MM.1S (cell line): Measurements from ENCODE around the gene DDB1.

Experiments used
- DNase-seq: peaks from one replicate; pipeline ENCODE4 v3.0.0-alpha.2; 2015
- H2AFZ ChIP-seq: fragments of 300-600 bp; sonication (generic); 2 replicates; pipeline ENCODE4 v1.6.0; 2016; ENCODE audit warnings: antibody characterized with exemption, low read length
- H3F3A ChIP-seq: fragments of 300-600 bp; sonication (generic); 2 replicates; pipeline ENCODE4 v1.6.1; 2016; ENCODE audit warnings: mild to moderate bottlenecking, antibody characterized with exemption, low read length, moderate library complexity, mixed read lengths; ENCODE audit not compliant: insufficient read depth
- H3K27ac ChIP-seq: fragments of 300-600 bp; sonication (generic); 2 replicates; pipeline ENCODE4 v1.5.1; 2016; ENCODE audit warnings: mild to moderate bottlenecking, low read length
- H3K27me3 ChIP-seq: fragments of 300-600 bp; sonication (generic); replicated peaks from 2 replicates; pipeline ENCODE4 v1.6.0; 2016; ENCODE audit warnings: low read length; ENCODE audit not compliant: insufficient read depth
- H3K36me3 ChIP-seq: fragments of 300-600 bp; sonication (generic); replicated peaks from 2 replicates; pipeline ENCODE4 v1.6.1; 2016; ENCODE audit warnings: mild to moderate bottlenecking, low read length, mixed read lengths; ENCODE audit not compliant: insufficient read depth
- H3K4me1 ChIP-seq: fragments of 300-600 bp; sonication (generic); 2 replicates; pipeline ENCODE4 v1.6.1; 2016; ENCODE audit warnings: low read length, mixed read lengths
- H3K4me2 ChIP-seq: fragments of 300-600 bp; sonication (generic); 2 replicates; pipeline ENCODE4 v1.6.0; 2016; ENCODE audit warnings: low read depth, low read length
- H3K4me3 ChIP-seq: fragments of 300-600 bp; sonication (generic); 2 replicates; pipeline ENCODE4 v1.5.1; 2016; ENCODE audit warnings: low read length, mixed read lengths
- H3K79me2 ChIP-seq: fragments of 300-600 bp; sonication (generic); 2 replicates; pipeline ENCODE4 v1.6.1; 2016; ENCODE audit warnings: mixed run types, low read length, mixed read lengths
- H3K9ac ChIP-seq: fragments of 300-600 bp; sonication (generic); 2 replicates; pipeline ENCODE4 v1.6.1; 2016; ENCODE audit warnings: low read length, mixed read lengths
- H3K9me2 ChIP-seq: fragments of 300-600 bp; sonication (generic); replicated peaks from 2 replicates; pipeline ENCODE4 v1.6.1; 2016; ENCODE audit warnings: mild to moderate bottlenecking, low read length, mixed read lengths; ENCODE audit not compliant: insufficient read depth
- H3K9me3 ChIP-seq: fragments of 300-600 bp; sonication (generic); replicated peaks from 2 replicates; pipeline ENCODE4 v1.6.1; 2016; ENCODE audit warnings: mild to moderate bottlenecking, low read length, mixed read lengths; ENCODE audit not compliant: insufficient read depth
- H4K20me1 ChIP-seq: fragments of 300-600 bp; sonication (generic); 2 replicates; pipeline ENCODE4 v1.6.1; 2016; ENCODE audit warnings: mild to moderate bottlenecking, low read length, moderate library complexity, mixed read lengths; ENCODE audit not compliant: insufficient read depth
- EZH2 ChIP-seq: fragments of 300-600 bp; sonication (generic); optimal IDR thresholded peaks from 2 replicates; pipeline ENCODE3; 2017; ENCODE audit warnings: low read depth, mild to moderate bottlenecking, antibody characterized with exemption, low read length, mixed read lengths
- EZH2phosphoT487 ChIP-seq: fragments of 300-600 bp; sonication (generic); IDR thresholded peaks from 2 replicates; pipeline ENCODE4 v1.6.1; 2018; ENCODE audit warnings: antibody characterized with exemption, low read length
- TF ChIP-seq, protein P1 (sequence below): fragments of 300-600 bp; sonication (generic); IDR thresholded peaks from 2 replicates; pipeline ENCODE4 v1.5.1; 2016; ENCODE audit warnings: antibody characterized with exemption, low read length, mixed read lengths

DDB1 gene

GRCh38 chr11:61264795-61265194, 68.1 kb downstream of the DDB1 start:
- Histone ChIP-seq H3K27ac (no peak overlapping the region), H3K27me3 (no peaks in the 10 kb centered on the region), H3K9me3 (no peaks in the 10 kb centered on the region), H3K9me2 (no peaks in the 10 kb centered on the region), H3K79me2 (no peaks in the 10 kb centered on the region), H3K4me2 (no peak overlapping the region), H4K20me1 (no peaks in the 10 kb centered on the region), H3F3A (no peaks in the 10 kb centered on the region), H3K36me3 (no peaks in the 10 kb centered on the region), H3K4me1 (no peaks in the 10 kb centered on the region), H3K9ac (no peak overlapping the region), H3K4me3 (no peak overlapping the region), H2AFZ (no peak overlapping the region)
- TF ChIP-seq EZH2phosphoT487 (no peak), EZH2 (no peak)
- TF ChIP-seq, protein P1, sequence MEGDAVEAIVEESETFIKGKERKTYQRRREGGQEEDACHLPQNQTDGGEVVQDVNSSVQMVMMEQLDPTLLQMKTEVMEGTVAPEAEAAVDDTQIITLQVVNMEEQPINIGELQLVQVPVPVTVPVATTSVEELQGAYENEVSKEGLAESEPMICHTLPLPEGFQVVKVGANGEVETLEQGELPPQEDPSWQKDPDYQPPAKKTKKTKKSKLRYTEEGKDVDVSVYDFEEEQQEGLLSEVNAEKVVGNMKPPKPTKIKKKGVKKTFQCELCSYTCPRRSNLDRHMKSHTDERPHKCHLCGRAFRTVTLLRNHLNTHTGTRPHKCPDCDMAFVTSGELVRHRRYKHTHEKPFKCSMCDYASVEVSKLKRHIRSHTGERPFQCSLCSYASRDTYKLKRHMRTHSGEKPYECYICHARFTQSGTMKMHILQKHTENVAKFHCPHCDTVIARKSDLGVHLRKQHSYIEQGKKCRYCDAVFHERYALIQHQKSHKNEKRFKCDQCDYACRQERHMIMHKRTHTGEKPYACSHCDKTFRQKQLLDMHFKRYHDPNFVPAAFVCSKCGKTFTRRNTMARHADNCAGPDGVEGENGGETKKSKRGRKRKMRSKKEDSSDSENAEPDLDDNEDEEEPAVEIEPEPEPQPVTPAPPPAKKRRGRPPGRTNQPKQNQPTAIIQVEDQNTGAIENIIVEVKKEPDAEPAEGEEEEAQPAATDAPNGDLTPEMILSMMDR: no peak
- no peak for DNase-seq

DNA sequence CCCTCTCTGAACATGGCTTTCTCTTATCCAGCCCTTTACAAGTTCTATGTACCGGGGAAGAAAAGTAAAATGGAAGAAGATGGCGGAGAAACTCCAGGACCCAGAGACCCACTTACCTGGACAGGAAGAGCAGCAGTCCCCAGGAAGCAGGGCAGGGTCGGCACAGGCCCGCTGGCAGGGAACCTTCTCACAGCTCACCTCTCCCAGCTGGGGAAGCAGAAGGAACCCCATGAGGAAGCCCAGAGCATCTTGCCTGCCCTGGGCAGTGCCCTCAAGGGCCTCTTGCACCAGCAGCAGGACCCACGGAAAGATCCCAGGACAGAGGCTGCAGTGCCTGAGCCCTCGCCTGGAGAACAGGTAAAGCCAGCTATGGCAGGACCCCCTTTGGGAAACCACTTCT, 68.5 kb downstream of the DDB1 start:
- Histone ChIP-seq H3K27me3 (no peaks in the 10 kb centered on the region), H3K4me3 (no peak overlapping the region), H4K20me1 (no peaks in the 10 kb centered on the region), H3K9me3 (no peaks in the 10 kb centered on the region), H3K79me2 (no peaks in the 10 kb centered on the region), H2AFZ (no peak overlapping the region), H3K36me3 (no peaks in the 10 kb centered on the region), H3K27ac (no peak overlapping the region), H3K9ac (no peak overlapping the region), H3K4me2 (no peak overlapping the region), H3F3A (no peaks in the 10 kb centered on the region), H3K9me2 (no peaks in the 10 kb centered on the region), H3K4me1 (no peaks in the 10 kb centered on the region)
- TF ChIP-seq, protein P1: no peak
- DNase-seq: no peak

GRCh38 chr11:61259363-61259762, 73.5 kb downstream of the DDB1 start:
- no peaks in the 10 kb centered on the region for H3K36me3 ChIP-seq
- no peaks in the 10 kb centered on the region for H3K9me3 ChIP-seq
- no peak overlapping the region for H3K4me3 ChIP-seq
- H3K4me2 ChIP-seq: no peak overlapping the region
- H2AFZ ChIP-seq: no peak overlapping the region
- H3K9ac ChIP-seq: no peak overlapping the region
- no peak overlapping the region for H3K27ac ChIP-seq
- H3F3A ChIP-seq: no peaks in the 10 kb centered on the region
- no peaks in the 10 kb centered on the region for H4K20me1 ChIP-seq
- TF ChIP-seq EZH2 (no peak), EZH2phosphoT487 (no peak)
- TF ChIP-seq, protein P1: no peak
- no peak for DNase-seq
- no peaks in the 10 kb centered on the region for H3K27me3 ChIP-seq
- H3K79me2 ChIP-seq: no peaks in the 10 kb centered on the region
- H3K4me1 ChIP-seq: no peaks in the 10 kb centered on the region
- no peaks in the 10 kb centered on the region for H3K9me2 ChIP-seq

DNA sequence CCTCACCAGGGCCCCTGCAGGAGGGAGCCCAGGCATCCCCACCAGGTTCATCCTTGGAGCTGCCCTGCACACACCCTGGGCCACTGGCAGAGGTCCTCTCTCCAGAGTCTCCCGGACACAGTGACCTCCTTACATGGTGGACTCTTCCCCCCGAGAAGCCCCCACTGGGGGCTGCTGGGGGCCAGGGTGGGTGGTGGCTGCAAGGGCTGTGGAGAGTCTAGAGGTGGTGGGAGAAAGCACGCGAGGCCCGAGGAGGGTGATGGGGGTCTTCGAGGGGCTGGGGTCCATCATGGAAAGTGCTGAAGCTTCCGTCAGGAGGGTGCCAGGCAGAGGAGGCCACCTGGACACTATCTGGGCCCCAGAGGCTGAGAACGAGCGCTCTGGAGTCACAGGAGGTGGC, 74.4 kb downstream of the DDB1 start:
- Histone ChIP-seq H3F3A (no peaks in the 10 kb centered on the region), H2AFZ (no peak overlapping the region), H3K36me3 (no peaks in the 10 kb centered on the region), H3K4me3 (no peak overlapping the region), H4K20me1 (no peaks in the 10 kb centered on the region), H3K9me3 (no peaks in the 10 kb centered on the region), H3K9me2 (no peaks in the 10 kb centered on the region), H3K79me2 (no peaks in the 10 kb centered on the region), H3K9ac (no peak overlapping the region), H3K4me1 (no peaks in the 10 kb centered on the region), H3K4me2 (no peak overlapping the region), H3K27me3 (no peaks in the 10 kb centered on the region), H3K27ac (no peak overlapping the region)
- no peak for DNase-seq
- TF ChIP-seq EZH2phosphoT487 (no peak), EZH2 (no peak)
- TF ChIP-seq, protein P1: no peak
